Smooth muscle cell of the pulmonary artery (primary cell): ENCODE measurements around the gene PAQR8. TPM values are rescaled to one million over a fixed set of nuclear protein-coding genes. Genes with fewer than 3 reads are reported as not detected.

Source experiments
- total RNA-seq: library from RNA; depleted of rRNA; stranded (reverse); fragments of >200 nt; gene quantifications from 2 replicates; pipeline ENCODE4 v1.2.3, GENCODE V29; 2014

Gene PAQR8
- total RNA-seq, result 4.4 and 7.7 TPM in 2 replicates

GRCh38 chr6:52361945-52362442, at the start of gene PAQR8:
Gene PAQR8, plus strand, starts transcription at chr6:52362151. Its CDS starts 41,063 bp downstream, at chr6:52403214.

GRCh38 chr6:52419809-52420667, 58.1 kb downstream of the PAQR8 start, which contains the start of gene EFHC1:
Gene EFHC1, plus strand, starts transcription at chr6:52420342. Its CDS starts 69 bp downstream, at chr6:52420411.

Other genes starting within 250 kb of the PAQR8 start
- not detected in 2 replicates for gene IL17A, start 175.8 kb upstream of the PAQR8 start, total RNA-seq
- gene IL17F, start 117.7 kb upstream of the PAQR8 start, total RNA-seq, result not detected in 2 replicates
- gene MCM3, start 77.4 kb upstream of the PAQR8 start, total RNA-seq, result 20.6 and 24.3 TPM in 2 replicates
- gene EFHC1, start 58.2 kb downstream of the PAQR8 start, total RNA-seq, result 24.5 and 27.8 TPM in 2 replicates
- gene TRAM2, start 214.9 kb downstream of the PAQR8 start, total RNA-seq, result 180 and 298 TPM in 2 replicates